HS-27A (cell line): ENCODE measurements around the gene PXMP4.

Source experiments
- DNase-seq: peaks from one replicate; pipeline ENCODE4 v3.0.0-alpha.2; 2012; ENCODE audit warnings: low read depth, missing footprints

Gene PXMP4

DNA sequence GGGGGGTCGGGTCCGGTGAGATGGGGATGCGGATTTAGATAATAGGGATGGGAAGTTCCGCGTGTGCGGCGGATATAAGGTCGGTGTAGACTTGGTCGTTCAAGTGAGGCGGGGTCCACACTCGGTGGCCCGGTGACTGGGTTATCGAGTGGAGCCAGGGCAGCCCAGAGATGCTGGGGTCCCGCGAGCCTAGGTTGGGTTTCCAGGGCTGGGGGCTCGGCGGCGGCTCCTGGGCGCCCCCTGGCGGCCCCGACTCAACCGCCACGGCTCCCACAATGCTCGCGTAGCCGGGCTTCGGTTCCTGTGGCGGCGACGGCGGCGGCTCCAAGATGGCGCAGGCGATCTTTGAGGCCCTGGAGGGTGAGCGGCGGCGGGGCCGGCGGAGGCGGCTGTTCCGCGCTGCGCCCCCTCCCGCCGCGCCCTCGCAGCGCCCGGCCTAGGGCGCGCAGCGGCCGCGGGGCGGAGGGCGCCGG, 11.6 kb upstream of the PXMP4 start, which contains the start of gene ZNF341:
Gene ZNF341 (plus strand): TSS at position 304 of the 473 bp plus-strand sequence. CDS start 26 bp downstream, at position 330.
- DNase-seq: peak; percentile 49

DNA sequence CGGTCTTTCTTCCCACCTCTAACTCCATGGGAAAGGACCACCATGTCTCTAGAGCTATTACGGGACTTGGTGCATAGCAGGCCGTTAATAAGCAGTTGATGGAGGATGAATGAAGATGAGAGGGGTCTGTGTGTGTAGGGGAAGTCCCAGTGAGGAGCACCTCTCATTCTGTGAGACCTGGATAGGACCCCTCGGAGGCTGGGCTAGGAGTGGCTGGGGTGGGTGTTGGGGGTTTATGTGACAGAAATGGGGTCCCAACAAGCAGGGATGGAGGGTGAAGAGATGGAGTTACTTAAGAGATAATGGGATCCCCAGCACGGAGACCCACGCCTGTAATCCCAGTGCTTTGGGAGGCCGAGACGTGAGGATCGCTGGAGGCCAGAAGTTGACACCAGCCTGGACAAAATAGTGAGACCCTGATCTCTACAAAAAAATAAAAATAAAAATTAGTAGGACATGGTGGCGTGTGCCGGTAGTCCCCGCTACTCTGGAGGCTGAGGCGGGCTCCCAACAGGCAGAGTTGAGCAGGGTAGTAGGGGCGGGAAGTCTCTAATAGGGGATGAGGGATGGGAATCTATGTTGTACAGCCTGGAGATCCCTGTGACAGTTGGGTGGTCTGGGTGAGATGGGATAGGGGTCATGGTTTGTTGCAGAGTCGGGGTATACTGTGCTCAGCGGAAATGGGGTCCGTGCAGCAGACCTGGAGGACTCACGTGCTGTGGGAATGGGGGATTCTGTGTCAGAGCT, 11.0 kb upstream of the PXMP4 start:
- no peak for DNase-seq

DNA sequence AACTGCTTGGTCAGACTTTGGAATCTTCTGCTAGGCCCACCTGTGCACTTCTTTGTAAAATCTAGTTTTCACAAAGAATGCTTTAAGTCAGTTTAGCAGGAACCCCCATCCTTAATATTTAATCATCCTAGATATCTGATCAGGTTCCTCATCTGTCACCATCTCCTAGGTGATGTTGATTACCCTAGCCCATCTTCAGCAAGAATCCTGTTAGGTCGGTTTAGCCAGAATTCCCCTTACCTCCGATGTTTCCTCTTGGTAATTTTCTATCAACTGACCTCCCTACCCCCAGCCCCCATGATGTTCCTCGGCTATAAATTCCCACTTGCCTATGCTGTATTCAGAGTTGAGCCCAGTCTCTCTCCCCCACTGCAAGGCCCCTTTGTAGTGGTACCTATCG, 9.0 kb upstream of the PXMP4 start:
- DNase-seq: no peak

DNA sequence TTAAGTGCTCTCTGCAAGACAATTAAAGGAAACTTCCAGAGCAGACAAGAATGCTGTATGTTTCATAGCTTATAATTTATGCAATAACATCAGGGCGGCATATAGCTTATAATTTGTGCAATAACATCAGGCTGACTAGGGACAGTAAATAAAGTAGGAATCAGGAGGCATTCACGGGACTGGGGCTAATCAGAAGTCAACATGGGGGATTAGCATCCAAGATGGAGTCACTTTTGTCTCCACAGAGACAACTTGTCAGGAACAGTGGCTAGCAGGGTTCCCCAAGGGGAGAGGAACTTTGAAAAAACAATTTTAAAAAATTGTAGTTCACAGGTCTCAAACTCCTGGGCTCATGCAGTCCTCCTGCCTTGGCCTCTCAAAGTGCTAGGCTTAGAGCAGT, 8.4 kb upstream of the PXMP4 start:
- DNase-seq: no peak

DNA sequence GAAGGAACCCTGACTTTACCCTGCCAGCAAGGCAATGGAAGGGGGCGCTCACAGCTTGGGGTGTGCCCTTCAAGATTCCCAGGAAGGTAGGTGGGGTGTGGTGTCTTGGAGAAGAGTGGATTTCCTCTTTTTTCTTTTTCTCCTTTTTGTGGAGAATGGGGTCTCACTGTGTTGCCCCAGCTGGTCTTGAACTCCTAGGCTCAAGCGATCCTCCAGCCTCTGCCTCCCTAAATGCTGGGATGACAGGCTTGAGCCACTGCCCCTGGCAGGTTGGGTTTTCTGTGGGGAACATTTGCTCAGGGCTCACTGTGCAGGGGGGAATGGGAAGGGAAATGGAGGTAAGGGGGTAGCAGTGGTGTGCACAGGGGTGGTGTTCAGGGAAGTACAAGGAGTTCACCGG, 7.7 kb upstream of the PXMP4 start:
- no peak for DNase-seq

DNA sequence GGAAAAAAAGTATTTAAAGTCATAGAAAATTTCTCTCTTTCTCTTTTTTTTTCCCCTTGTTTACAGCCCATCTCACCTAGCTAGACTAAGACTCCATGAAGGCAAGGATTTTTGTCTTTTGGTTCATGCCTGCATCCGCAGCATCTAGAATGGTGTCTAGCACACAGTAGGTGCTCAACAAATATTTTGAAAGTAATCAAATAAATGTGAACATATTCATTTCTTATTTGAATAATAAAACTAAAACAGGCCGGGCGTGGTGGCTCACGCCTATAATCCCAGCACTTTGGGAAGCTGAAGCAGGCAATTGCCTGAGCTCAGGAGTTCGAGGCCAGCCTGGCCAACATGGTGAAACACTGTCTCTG, 7.0 kb upstream of the PXMP4 start:
- DNase-seq: no peak

DNA sequence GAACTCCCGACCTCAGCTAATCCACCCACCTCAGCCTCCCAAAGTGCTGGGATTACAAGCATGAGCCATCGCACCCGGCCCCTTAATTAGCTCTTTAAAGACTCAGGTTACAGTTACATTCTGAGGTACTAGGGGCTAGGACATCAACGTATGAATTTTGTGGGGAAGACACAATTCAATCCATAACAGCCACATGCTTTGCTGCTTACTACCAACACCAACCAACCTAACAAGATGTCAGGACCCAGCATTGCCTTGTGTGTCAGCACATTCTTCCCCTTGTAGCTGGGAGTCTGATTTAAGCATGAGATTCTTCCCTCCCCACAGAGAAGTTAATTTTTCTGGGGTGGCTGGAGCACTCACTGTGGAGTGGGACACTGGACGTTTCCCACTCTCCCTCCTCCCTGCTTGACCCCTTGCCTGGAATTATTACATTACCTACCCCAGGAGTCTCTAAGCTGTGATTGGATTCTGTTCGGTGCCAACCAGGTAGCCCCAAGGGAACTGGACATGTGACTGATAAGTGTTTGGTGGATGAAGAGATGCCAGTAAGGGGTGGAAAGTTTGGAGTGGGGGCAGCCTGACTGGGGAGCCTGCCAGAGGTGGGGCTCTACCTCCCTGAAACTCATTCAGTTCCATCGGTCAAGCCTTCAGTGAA, 5.6 kb upstream of the PXMP4 start:
- DNase-seq: no peak

DNA sequence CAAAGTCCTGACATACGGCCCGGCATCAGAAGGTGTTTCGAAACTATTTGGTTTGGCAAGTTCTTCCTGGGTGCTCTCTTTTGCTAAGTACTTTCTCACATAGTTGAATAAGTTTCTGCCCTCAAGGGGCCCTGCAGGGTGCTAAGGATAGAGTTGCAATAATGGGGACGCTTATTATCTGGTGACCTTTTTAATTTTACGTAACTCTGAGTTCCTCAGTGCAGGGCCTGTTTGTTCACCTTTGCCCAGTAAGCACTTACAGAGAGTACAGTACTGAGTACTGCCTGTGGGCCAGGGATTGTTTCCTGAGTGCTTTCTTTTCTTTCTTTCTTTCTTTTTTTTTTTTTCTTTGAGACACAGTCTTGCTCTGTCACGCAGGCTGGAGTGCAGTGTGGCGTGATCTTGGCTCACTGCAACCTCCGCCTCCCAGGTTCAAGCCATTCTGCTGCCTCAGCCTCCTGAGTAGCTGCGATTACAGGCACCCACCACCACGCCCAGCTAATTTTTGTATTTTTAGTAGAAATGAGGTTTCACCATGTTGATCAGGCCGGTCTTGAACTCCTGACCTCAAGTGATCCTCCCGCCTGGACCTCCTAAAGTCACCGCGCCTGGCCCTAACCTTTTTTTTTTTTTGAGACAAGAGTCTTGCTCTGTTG, 4.5 kb upstream of the PXMP4 start:
- no peak for DNase-seq

DNA sequence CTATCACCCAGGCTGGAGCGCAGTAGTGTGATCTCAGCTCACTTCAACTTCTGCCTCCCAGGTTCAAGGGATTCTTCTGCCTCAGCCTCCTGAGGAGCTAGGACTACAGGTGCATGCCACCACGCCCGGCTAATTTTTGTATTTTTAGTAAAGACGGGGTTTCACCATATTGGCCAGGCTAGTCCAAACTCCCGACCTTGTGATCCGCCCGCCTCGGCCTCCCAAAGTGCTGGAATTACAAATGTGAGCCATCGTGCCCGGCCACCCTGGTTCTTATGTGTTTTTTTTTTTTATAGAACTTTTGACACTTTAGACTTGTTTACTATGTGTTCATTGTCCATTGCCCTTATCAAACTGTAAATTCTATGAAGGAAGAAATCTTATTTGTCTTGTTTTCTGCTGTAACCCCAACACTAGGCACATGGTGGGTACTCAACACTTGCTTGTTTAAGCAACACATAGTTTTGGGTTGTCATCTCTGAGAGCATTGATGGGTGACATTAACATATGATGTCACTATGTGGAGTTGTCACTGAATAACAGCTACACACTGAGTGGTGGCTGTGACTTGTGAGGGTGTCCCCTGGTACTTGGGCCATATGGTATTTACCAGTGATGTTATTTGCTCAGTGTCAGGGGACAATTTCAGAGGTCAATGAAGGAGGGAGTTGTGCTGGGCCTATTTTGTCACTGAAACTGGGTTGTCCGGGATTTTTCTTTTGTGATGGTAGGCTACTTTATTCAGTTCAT, 1.5 kb upstream of the PXMP4 start:
- DNase-seq: no peak

DNA sequence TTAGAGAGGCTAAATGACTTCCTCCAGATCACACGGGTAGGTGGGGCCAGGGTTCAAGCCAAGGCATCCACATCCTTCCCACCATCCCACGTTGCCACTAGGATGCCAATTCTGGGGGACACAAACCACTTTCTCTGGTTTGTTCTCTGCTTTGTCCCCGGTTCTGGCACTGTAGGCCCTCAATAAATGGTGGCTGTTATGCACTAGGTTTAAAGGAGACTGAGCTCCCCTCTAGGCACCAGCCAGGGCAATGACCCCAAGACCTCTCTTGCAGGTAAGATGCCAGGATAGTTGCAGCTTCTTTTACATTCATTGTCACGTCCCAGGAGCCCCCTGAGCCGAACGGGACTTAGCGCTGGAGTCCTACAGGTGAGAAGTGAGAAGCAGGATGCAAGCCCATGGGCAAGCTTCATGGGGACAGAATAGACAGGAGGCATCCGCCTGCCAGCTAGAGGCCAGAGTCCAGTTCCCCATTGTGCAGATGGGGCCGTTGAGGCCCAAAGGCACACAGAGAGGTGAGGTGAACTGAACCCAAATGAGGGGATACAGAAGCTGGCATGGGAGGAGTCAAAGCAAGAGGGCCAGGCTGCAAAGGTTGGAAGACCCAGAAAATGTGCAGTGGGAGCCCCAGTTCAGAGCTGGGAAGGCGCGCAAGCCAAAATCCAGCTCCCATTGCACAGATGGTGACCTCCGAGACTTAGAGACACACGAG, 677 bp downstream of the PXMP4 start:
- DNase-seq: no peak

DNA sequence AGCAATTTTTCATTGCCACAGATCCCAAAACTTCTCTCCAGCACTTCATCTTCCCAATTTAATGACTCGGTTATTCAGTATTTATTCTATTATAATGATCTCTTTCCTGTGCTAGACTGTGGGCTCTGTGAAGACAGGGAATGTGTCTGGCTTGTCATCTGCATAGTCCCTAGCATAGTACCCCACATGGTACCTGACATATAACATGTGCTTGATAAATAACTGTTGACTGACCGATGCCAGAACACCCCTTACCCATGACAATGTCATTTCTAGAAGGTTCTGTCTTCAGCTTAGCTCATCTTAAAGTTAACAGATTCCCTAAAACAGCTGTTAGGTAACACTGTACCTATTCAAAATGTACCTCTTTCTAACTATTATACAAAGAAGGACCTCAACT, 3.6 kb downstream of the PXMP4 start:
- DNase-seq: no peak

DNA sequence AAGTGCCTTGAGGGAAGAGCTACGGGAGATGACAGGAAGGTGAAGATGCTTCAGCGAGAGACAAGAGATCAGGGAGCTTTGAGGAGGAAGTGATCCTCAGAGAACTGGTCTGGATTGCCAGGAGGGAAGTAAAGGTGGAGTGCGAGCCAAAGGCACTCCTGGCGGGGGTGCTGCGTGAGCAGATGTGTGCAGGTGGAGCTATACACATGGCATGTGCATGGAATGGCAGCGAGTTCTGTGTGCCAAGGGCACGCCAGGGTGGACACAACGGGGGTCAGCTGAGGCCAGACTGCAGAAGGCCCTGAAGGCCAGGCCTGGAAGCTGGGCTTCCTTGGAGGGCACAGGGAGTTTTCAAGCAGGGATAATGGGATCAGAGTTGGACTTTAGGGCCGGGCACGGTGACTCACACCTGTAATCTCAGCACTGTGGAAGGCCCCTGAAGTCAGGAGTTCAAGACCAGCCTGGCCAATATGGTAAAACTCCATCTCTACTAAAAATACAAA, 6.2 kb downstream of the PXMP4 start:
- no peak for DNase-seq

DNA sequence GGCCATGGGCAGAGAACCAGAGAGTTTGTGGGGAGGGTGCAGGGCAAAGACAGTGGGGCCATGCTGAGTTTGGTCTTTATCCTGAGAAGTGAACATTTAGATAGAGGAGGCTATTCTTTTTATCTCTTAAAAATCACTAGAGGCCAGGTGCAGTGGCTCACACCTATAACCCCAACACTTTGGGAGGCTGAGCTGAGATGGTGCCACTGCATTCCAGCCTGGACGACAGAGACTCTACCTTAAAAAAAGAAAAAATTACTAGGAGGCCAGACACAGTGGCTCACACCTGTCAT, 8.7 kb downstream of the PXMP4 start:
- no peak for DNase-seq

DNA sequence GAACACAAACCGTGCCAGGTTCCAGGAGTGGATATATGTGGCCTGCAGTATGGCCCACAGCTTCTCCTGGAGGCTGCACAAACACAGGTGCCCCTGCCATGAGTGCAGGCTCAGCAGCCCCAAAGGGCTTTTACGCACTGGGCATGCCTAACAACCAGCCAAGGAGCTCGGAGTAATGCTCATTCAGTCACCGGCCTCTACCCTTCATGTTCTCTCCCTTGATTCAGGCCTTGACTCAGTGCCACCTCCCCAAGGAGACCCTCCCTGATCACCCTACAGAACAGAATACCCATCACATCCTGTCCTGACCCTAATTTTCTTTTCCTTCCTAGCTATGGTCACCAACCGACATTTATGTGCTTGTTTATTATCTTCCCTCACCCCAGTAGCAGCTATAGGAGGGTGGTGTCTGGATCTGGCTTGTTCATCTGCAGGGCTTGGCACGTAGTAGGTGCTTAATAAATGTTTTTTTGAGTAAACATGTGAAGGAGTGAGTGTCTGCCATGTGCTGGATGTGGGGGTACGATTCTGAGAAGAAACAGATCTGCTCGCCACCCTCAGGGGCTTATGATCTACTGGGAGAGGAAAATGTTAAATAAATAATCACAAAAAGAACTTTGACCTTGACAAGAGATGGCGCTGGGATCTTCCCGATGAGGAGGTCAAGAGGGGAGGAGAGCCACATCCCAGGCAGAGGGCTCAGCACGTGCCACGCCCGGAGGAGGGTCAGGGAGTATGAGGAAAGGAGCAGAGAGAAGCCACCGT, 9.2 kb downstream of the PXMP4 start:
- no peak for DNase-seq

DNA sequence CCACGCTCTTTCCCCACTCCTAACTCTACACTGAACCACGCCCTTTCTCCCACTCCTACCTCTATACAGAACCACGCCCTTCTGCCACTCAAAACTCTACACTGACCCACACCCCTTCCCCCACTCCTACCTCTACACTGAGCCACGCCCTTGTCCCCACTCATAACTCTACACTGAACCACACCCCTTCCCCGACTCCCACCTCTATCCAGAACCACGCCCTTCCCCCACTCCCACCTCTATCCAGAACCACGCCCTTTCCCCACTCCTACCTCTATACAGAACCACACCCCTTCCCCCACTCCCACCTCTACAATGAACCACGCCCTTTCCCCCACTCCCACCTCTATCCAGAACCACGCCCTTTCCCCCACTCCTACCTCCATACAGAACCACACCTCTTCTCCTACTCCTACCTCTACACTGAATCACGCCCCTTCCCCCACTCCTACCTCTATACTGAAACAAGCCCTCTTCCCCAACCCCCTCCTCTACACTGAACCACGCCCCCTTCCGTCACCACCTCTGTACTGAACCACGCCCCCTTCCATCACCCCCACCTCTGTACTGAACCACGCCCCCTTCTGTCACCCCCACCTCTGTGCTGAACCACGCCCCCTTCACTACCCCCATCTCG, 10.1 kb downstream of the PXMP4 start:
- DNase-seq: no peak

DNA sequence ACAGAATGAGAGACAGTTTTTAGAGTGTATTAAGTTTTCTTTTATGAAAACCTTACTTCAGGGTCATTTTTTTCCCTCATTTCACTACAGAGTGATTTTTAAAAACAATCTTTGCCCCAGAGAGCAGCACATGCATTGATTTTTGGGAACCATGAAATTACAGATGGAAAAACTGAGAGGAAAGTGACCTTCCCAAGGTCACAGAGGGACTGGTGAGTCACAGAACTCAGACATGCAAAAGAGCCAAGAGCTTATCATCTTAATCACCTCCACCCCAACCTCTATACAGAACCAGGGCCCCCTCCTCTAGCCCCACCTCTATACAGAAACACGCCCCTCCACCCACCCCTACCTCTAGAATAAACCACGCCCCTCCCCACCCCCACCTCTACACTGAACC, 10.7 kb downstream of the PXMP4 start:
- no peak for DNase-seq

DNA sequence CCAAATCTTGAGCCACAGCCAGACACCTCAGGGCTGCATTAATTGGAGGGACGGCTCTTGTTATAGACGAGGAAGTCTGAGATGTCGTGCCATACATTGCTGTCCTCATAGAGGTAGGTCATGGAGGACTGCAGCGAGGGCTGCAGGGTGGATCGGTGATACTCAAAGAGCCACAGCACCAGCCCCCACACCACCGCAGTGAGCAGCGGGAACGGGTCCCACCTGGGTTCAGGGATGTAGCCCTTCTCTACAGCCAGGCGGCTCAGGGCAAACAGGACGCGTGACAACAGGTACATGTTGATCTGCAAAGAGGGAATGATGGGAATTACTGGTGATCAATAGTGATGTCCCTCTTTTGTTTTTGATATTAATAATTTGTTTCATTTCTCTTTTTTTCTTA, 12.4 kb downstream of the PXMP4 start:
- DNase-seq: no peak

DNA sequence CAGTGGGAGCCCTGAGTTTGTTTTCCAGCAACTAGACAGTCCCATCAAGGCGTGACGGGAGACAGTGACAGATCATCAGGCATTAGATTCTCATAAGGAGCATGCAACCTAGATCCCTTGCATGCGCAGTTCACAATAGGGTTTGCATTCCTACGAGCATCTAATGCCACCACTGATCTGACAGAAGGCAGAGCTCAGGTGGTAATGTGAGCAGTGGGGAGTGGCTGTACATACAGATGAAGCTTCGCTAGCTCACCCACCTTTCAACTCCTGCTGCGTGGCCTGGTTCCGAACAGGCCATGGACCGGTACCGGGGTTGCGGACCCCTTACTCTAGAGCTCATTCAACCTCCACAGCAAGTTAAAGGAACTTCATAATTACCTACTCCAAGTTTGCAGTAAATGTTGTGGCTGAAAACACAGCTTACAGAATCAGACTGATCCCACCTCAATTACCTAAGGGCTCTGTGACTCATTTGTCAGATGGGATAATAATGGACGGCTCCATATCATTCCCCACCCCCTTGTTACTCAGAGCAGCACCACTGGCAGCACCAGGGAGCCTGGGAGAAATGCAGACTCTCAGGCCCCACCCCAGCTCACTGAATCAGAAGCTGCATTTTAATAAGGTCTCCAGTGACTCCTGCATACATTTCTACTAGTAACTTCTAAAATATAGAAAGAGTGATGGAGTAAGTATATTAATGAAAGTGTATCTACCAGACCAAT, 15.7 kb downstream of the PXMP4 start:
- DNase-seq: no peak

DNA sequence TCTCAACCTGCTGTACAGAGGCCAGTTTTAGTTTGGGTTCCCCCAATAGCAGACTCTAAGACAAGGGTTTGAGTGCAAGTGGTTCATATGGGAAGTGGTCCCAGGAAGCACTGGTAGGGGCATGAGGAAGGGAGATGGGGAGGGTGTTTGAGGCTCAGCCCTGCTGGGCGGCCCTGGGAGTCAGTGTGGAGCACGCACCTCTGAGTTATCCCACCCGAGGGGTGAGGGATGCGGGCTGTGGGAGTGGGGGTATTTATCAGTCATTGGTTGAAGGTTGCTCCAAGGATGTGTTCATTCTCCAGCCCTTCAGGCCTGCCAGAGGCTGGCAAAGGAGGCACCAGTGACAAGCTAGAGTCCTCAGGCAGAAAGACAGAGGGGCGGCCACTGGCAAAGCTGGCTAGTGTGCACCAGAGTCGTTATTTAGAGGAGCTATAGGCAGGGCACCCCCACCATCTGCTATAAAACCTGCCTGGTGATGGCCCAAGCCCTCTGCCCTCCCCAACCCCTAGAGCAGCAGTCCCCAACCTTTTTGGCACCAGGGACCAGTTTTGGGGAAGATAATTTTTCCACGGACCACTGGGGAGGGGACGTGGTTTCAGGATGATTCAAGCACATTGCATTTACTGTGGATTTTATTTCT, 16.5 kb downstream of the PXMP4 start:
- DNase-seq: no peak
